ENCODE measurements around the gene EVX2. TPM values are rescaled to one million over a fixed set of nuclear protein-coding genes. Genes with fewer than 3 reads are reported as not detected.

EVX2 gene
- total RNA-seq, 6 experiments from 2014 or later, result not detected

- Histone ChIP-seq H3K4me3 (no peak overlapping the region), H3K9me3 (no peaks in the 10 kb centered on the region), H3K27me3 (peaks cover 24 to 73% of the 10 kb centered on the region in 2 donors), H3K4me1 (peaks cover 0 to 10% (median 0%) of the 10 kb centered on the region in 4 donors), H3K36me3 (no peaks in the 10 kb centered on the region), H3K27ac (no peak overlapping the region)
- TF ChIP-seq POLR2A (IDR thresholded peaks at IDR 0.05), result no peak
- no peak for TF ChIP-seq CTCF (IDR thresholded peaks at IDR 0.05)
- DNase-seq, result no peak
- intact Hi-C loops (cut with DNase I), result loop anchor here (10.0 kb wide), 2 partner anchors 689 to 709 kb away; no protein-coding TSS in a partner anchor
- 11% methylated on average over 6 of the region's 6 CpGs for WGBS (ENCODE audit: insufficient coverage, low coverage, low lambda C conversion rate, missing lambda C conversion rate)
- no peak for ATAC-seq
These were observed 42.0 kb upstream of the EVX2 start for GRCh38 chr2:176125772-176126054.

- 17% methylated on average over 6 of the region's 9 CpGs for WGBS (ENCODE audit: insufficient coverage, low coverage, low lambda C conversion rate, missing lambda C conversion rate)
- Histone ChIP-seq H3K36me3 (no peaks in the 10 kb centered on the region), H3K4me3 (no peak overlapping the region), H3K27ac (no peak overlapping the region), H3K4me1 (peaks cover 0 to 8% (median 0%) of the 10 kb centered on the region in 4 donors), H3K27me3 (peaks cover 28 to 73% of the 10 kb centered on the region in 2 donors), H3K9me3 (no peaks in the 10 kb centered on the region)
- no peak for TF ChIP-seq CTCF (IDR thresholded peaks at IDR 0.05)
- no peak for TF ChIP-seq POLR2A (IDR thresholded peaks at IDR 0.05)
- DNase-seq (no peak), ATAC-seq (no peak)
- intact Hi-C loops (cut with DNase I), result loop anchor here (5.0 to 10.0 kb wide), 3 partner anchors 517 to 710 kb away; no protein-coding TSS in a partner anchor
These were observed 41.4 kb upstream of the EVX2 start for GRCh38 chr2:176124947-176125771.

GRCh38 chr2:176124110-176124946, 40.6 kb upstream of the EVX2 start:
- intact Hi-C loops (cut with DNase I), result loop anchor here (5.0 to 10.0 kb wide), 3 partner anchors 518 to 710 kb away; no protein-coding TSS in a partner anchor
- DNase-seq (no peak), ATAC-seq (no peak)
- 9% methylated on average over 21 of the region's 34 CpGs for WGBS (ENCODE audit: insufficient coverage, low coverage, low lambda C conversion rate, missing lambda C conversion rate)
- no peaks in the 10 kb centered on the region for H3K36me3 ChIP-seq
- H3K27ac ChIP-seq, result no peak overlapping the region
- H3K27me3 ChIP-seq, result peaks cover 32 to 75% of the 10 kb centered on the region in 2 donors
- H3K9me3 ChIP-seq, result no peaks in the 10 kb centered on the region
- H3K4me3 ChIP-seq, result no peak overlapping the region
- peaks cover 0 to 8% (median 0%) of the 10 kb centered on the region in 4 donors for H3K4me1 ChIP-seq
- TF ChIP-seq CTCF (IDR thresholded peaks at IDR 0.05) (no peak), POLR2A (IDR thresholded peaks at IDR 0.05) (no peak)

- H3K27ac ChIP-seq, result no peak overlapping the region
- H3K36me3 ChIP-seq, result no peaks in the 10 kb centered on the region
- H3K27me3 ChIP-seq, result peaks cover 32 to 74% of the 10 kb centered on the region in 2 donors
- peaks cover 0 to 8% (median 0%) of the 10 kb centered on the region in 4 donors for H3K4me1 ChIP-seq
- ATAC-seq, result no peak
- no peak overlapping the region for H3K4me3 ChIP-seq
- H3K9me3 ChIP-seq, result no peaks in the 10 kb centered on the region
- WGBS (ENCODE audit: insufficient coverage, low coverage, low lambda C conversion rate, missing lambda C conversion rate), result 5% methylated on average over 35 of the region's 40 CpGs
- intact Hi-C loops (cut with DNase I), result loop anchor here (5.0 to 10.0 kb wide), 3 partner anchors 519 to 711 kb away; no protein-coding TSS in a partner anchor
- TF ChIP-seq POLR2A (IDR thresholded peaks at IDR 0.05), result no peak
- no peak for TF ChIP-seq CTCF (IDR thresholded peaks at IDR 0.05)
- no peak for DNase-seq
These were observed 39.8 kb upstream of the EVX2 start for GRCh38 chr2:176123411-176124109.
